ENCODE measurements around the gene TMEM145. TPM values are rescaled to one million over a fixed set of nuclear protein-coding genes. Genes with fewer than 3 reads are reported as not detected.

TMEM145 gene
- total and polyA plus RNA-seq, 10 of the 15 experiments (the other 5 are each of a cell fraction or from before 2014, with no cell fraction given), result 0.04 to 0.97 (median 0.16) TPM; not detected in 4

DNA sequence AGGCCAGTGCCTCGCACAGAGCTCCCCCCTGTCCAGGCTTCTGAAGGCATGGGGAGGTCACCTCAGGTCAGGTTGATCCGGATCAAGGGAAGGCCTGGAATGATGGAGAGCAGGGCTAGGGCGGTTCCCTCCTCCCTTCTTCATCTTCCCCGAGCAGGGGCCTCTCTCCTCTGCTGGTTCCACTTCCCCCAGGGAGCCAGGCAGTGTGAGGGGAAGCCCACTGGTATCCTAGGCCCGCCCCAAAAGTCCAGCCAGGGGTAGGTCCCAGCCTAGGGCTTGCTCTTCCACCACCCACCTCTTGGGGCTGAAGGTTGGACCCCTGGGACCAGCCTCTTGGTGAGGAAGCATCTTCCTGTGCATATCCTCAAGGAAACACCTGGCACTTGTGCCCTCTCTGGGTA lies 27.6 kb upstream of the TMEM145 start:
- no peaks in the 10 kb centered on the region; the same call in 1 of the 2 replicates for H4K20me1 ChIP-seq (ENCODE audit: control insufficient read depth, insufficient read depth)

More for the DNA sequence above, 27.6 kb upstream of the TMEM145 start:
- H2AFZ ChIP-seq (ENCODE audit: control insufficient read depth, low read depth, low read length), result no peak overlapping the region
- DNase-seq (ENCODE audit: low read depth, low spot score), result no peak
- TF ChIP-seq, protein P1, sequence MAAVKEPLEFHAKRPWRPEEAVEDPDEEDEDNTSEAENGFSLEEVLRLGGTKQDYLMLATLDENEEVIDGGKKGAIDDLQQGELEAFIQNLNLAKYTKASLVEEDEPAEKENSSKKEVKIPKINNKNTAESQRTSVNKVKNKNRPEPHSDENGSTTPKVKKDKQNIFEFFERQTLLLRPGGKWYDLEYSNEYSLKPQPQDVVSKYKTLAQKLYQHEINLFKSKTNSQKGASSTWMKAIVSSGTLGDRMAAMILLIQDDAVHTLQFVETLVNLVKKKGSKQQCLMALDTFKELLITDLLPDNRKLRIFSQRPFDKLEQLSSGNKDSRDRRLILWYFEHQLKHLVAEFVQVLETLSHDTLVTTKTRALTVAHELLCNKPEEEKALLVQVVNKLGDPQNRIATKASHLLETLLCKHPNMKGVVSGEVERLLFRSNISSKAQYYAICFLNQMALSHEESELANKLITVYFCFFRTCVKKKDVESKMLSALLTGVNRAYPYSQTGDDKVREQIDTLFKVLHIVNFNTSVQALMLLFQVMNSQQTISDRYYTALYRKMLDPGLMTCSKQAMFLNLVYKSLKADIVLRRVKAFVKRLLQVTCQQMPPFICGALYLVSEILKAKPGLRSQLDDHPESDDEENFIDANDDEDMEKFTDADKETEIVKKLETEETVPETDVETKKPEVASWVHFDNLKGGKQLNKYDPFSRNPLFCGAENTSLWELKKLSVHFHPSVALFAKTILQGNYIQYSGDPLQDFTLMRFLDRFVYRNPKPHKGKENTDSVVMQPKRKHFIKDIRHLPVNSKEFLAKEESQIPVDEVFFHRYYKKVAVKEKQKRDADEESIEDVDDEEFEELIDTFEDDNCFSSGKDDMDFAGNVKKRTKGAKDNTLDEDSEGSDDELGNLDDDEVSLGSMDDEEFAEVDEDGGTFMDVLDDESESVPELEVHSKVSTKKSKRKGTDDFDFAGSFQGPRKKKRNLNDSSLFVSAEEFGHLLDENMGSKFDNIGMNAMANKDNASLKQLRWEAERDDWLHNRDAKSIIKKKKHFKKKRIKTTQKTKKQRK (IDR thresholded peaks at IDR 0.05; ENCODE audit: low read depth, low read length), result no peak
- TF ChIP-seq IKZF2 (IDR thresholded peaks at IDR 0.05) (peak in 1 of 2 experiments; percentile 12; a peak in 2 of 4 replicates), MEF2B (IDR thresholded peaks at IDR 0.05; ENCODE audit: partially characterized antibody, poor library complexity, severe bottlenecking) (peak; percentile 56), IKZF1 (conservative IDR thresholded peaks at IDR 0.05) (peak; percentile 49; the same call in 1 of the 2 replicates), SMC3 (IDR thresholded peaks at IDR 0.05; ENCODE audit: borderline replicate concordance, low read length) (0 out of 2 replicates have a peak, but pooled peaks have one; percentile 10), SPI1 (IDR thresholded peaks at IDR 0.05; ENCODE audit: borderline replicate concordance, insufficient read depth, low read depth, low read length) (peak; percentile 55; the same call in 1 of the 2 replicates), NR2C2 (IDR thresholded peaks at IDR 0.05; ENCODE audit: borderline replicate concordance, control insufficient read depth, insufficient read length, low read depth) (no peak)
- TF ChIP-seq, protein P2, sequence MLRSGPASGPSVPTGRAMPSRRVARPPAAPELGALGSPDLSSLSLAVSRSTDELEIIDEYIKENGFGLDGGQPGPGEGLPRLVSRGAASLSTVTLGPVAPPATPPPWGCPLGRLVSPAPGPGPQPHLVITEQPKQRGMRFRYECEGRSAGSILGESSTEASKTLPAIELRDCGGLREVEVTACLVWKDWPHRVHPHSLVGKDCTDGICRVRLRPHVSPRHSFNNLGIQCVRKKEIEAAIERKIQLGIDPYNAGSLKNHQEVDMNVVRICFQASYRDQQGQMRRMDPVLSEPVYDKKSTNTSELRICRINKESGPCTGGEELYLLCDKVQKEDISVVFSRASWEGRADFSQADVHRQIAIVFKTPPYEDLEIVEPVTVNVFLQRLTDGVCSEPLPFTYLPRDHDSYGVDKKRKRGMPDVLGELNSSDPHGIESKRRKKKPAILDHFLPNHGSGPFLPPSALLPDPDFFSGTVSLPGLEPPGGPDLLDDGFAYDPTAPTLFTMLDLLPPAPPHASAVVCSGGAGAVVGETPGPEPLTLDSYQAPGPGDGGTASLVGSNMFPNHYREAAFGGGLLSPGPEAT (IDR thresholded peaks at IDR 0.05; ENCODE audit: low read depth), result 0 out of 2 replicates have a peak, but pooled peaks have one; percentile 15
- TF ChIP-seq, protein P3, sequence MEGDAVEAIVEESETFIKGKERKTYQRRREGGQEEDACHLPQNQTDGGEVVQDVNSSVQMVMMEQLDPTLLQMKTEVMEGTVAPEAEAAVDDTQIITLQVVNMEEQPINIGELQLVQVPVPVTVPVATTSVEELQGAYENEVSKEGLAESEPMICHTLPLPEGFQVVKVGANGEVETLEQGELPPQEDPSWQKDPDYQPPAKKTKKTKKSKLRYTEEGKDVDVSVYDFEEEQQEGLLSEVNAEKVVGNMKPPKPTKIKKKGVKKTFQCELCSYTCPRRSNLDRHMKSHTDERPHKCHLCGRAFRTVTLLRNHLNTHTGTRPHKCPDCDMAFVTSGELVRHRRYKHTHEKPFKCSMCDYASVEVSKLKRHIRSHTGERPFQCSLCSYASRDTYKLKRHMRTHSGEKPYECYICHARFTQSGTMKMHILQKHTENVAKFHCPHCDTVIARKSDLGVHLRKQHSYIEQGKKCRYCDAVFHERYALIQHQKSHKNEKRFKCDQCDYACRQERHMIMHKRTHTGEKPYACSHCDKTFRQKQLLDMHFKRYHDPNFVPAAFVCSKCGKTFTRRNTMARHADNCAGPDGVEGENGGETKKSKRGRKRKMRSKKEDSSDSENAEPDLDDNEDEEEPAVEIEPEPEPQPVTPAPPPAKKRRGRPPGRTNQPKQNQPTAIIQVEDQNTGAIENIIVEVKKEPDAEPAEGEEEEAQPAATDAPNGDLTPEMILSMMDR (IDR thresholded peaks at IDR 0.05 in 2 of 3, conservative IDR thresholded peaks at IDR 0.05 in 1 of 3; ENCODE audit: control insufficient read depth in 2 of 3, extremely low read depth in 1 of 3, insufficient read depth in 1 of 3, low read depth in 3 of 3, low read length in 3 of 3), result 0 out of 6 replicates have a peak, but pooled peaks of 1 of the 3 experiments have one; percentile 6
- peaks cover 26% of the 10 kb centered on the region for H3K79me2 ChIP-seq (ENCODE audit: control insufficient read depth, insufficient read depth, low read length)
- peak overlapping the region; percentile 71 for H3K27ac ChIP-seq (ENCODE audit: control insufficient read depth, insufficient read depth)
- ATAC-seq, result peak; percentile 25
- no TSS peak for BruUV-seq (replicated peaks)
- peak overlapping the region; percentile 96 for H3K4me2 ChIP-seq (ENCODE audit: control insufficient read depth, insufficient read depth)
- H3K36me3 ChIP-seq (ENCODE audit: control insufficient read depth in 2 of 2, insufficient read depth in 2 of 2, low read length in 1 of 2), result peaks cover 12 to 20% of the 10 kb centered on the region in 2 experiments
- ChIA-PET SMC1A (ENCODE audit: uncharacterized antibody, unreplicated experiment) (interaction anchor here (1.0 to 1.4 kb wide), 3 partner anchors 41 to 172 kb away, joined by 3 to 4 read pairs (median 3); partner anchors contain the start of gene POU2F2), CTCF (interaction anchor here (0.8 to 1.6 kb wide), 3 partner anchors 11 to 153 kb away, joined by 3 to 7 read pairs (median 4); partner anchors contain the start of gene POU2F2), RAD21 (ENCODE audit: unreplicated experiment) (no interaction called here), POLR2A (interaction anchor here (0.8 to 0.9 kb wide), 2 partner anchors 11 to 19 kb away, joined by 3 to 4 read pairs; no protein-coding TSS in a partner anchor)
- no peaks in the 10 kb centered on the region for H3K27me3 ChIP-seq (replicated peaks in 1 of 2; ENCODE audit: control insufficient read depth in 2 of 2, insufficient read depth in 2 of 2, low read length in 1 of 2)
- FAIRE-seq, result no peak
- 0% methylated on average over 5 of the region's 5 CpGs for WGBS (ENCODE audit: insufficient coverage, insufficient replicate concordance, low lambda C conversion rate, missing lambda C conversion rate)
- in situ Hi-C loops (cut with MboI) (no loop called here), intact Hi-C loops (cut with micrococcal nuclease; ENCODE audit: unreplicated experiment) (no loop called here)
- peaks cover 38% of the 10 kb centered on the region for H3K4me1 ChIP-seq (ENCODE audit: control insufficient read depth, insufficient read depth, low read length)
- peak overlapping the region; percentile 66 for H3K9ac ChIP-seq (ENCODE audit: control insufficient read depth, insufficient read depth, low read length)
- peak overlapping the region; percentile 96 for H3K4me3 ChIP-seq
- H3K9me3 ChIP-seq (replicated peaks; ENCODE audit: control insufficient read depth, insufficient read depth, low read length), result no peaks in the 10 kb centered on the region

All from GM12878 (cell line).